PC-3 (cell line): ENCODE results near the gene PCSK5.

Source experiments
- CTCF ChIP-seq: fragments of 300-600 bp; sonication (generic); conservative IDR thresholded peaks from 2 replicates; pipeline ENCODE4 v1.5.1; 2017; ENCODE audit warnings: antibody characterized with exemption, low read depth, mild to moderate bottlenecking, low read length
- EZH2 ChIP-seq: fragments of 300-600 bp; sonication (generic); IDR thresholded peaks from one replicate; pipeline ENCODE4 v1.6.1; 2017; ENCODE audit warnings: antibody characterized with exemption, mild to moderate bottlenecking, low read length; ENCODE audit not compliant: unreplicated experiment
- EZH2phosphoT487 ChIP-seq: fragments of 300-600 bp; sonication (generic); IDR thresholded peaks from 2 replicates; pipeline ENCODE4 v1.6.1; 2018; ENCODE audit warnings: mild to moderate bottlenecking, antibody characterized with exemption, low read length, borderline replicate concordance

GRCh38 chr9:76246680-76247079, 356.2 kb downstream of the PCSK5 start:
- TF ChIP-seq CTCF (no peak), EZH2 (no peak), EZH2phosphoT487 (no peak)
